SW 1271 (cell line): ENCODE data around the gene CGB7.
A peak's percentile ranks its signal among the peaks of the same experiment; 100 is the strongest.
"Not testable (repeated sequence)": the region's sequence is repeated elsewhere in the genome, so short reads cannot be mapped to it uniquely, and the experiment has no call there.

ENCODE experiments used
- DNase-seq, 2 experiments: peaks; one replicate each; lab custom pipeline; 2025; lab: John Stamatoyannopoulos, UW

Gene CGB7

GRCh38 chr19:49073514-49074378 lies 16.2 kb upstream of the CGB7 start:
- DNase-seq: no peak

DNA sequence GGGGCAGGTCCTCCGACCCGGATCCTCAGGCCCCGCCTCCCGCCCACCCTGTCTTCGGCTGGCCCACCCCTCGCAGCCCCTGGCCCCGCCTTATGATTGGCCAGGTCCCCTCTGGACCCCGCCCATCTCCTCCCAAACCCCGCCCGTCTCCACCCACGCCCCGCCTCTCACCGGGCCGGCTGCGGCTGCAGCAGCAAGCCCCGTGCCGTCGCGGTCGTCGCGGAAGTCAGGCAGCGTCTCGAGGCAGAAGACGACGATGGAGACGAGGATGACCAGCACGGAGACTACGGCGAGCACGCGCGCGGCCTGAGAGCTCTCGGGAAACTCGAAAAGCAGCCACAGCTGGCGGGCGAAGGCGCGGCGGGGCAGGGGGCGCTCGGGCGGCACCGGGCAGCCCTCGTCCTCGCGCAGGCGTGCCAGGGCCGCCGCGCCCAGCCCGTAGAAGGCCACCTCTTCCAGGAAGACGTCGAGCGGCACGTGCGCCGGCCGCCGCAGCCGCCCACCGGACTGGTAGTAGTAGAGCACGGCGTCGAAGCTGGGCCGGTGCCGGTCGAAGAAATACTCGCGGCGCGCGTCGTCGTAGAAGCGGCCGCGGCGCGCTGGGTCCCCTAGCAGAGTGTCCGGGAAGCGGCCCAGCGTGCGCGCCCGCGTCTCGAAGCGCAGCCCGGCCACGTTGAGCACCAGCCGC lies 14.5 kb upstream of the CGB7 start:
- no peak for DNase-seq

GRCh38 chr19:49070416-49070815 lies 12.9 kb upstream of the CGB7 start:
- DNase-seq: no peak

- DNase-seq: no peak
These were observed 11.5 kb upstream of the CGB7 start for GRCh38 chr19:49069026-49069425.

DNA sequence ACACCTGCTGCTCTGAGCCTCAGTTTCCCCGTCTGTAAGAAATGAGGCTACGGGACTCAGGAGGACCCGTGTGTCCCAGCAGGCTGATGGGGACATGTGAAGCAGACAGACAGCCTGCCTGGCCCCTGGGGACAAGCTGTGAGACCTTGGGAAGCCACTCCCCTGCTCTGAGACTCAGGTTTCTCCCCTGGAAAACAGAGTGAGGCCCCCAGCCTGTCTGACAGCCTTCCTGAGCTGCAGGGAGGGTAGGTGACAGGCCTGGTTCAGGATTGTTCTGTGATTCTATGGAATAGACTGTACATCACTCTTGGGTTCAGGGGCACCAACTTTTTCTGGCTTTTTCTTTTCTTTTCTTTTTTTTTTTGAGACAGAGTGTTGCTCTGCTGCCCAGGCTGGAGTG lies 10.0 kb upstream of the CGB7 start:
- no peak for DNase-seq

DNA sequence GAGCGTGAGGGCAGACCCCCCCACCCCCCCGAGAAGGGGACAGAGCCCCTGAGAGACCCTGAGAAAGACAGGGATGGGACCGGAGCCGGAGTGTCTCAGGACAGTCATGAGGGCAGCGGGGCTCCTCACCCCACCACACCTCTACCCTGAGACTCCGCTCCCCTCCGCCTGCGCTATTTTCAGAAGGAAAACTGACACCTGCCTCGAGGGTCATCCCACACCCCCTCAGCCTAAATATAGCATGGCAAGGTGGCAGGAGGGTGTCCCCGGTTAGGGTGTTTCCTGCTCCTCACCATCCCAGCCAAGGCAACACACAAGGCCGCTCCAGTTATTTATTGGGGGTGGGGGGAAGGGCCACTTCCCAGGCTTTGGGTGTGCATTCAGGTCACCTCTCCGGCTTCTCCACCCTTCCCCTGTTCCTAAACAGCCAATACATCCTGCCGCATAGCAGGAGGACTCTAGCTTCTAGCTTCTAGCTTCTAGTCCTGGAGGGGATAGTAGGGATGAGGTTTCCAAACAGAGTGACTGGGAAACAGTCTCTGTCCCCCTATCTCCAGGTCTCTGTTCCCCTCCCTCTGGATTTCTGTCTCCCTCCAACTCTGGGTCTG lies 8.5 kb upstream of the CGB7 start:
- DNase-seq: no peak

DNA sequence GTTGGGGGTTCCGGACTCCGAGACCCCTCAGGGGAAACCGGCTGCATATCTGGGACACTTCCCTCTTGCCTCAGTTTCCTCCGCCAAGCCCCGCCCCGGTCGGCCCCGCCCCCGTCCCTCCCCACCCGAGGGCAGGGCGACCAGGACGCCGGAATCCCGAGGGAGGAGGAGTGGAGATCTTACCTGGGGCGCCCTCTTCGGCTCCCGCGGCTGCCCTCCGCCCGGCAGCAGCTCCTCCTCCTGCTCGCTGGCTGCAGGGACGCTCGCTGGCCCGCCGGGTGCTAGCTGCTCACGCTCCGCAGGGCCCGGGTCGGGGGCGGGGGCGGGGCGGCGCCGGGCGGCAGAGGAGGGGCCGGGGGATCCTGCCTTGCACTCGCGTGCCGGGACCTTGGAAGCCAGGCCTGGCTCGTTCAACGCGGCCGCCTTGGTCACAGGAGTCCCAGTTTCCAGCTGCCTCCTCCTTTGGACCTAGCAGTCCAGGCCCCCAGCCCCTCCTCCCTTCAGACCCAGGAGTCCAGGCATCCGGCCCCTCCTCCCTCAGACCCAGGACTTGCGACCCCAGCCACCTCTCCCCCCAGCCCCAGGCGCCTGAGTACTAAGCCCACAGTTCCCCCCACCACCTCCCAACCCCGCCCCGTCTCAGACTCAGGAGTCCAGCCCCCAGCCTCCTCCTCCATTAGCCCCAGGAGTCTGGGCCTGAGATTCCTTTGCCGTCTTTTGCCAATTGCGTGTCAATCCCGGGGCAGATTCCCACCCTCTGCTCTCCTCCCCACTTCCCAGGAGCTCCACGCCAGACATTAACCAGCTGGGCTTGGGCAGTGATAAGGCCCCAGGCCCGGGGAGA lies 7.4 kb upstream of the CGB7 start, which contains the start of gene NTF4:
Gene NTF4 (minus strand): TSS at position 51 of the 844 bp plus-strand sequence. CDS start 2,821 bp downstream, outside the sequence.
- peak in 1 of 2 experiments; percentile 20 for DNase-seq

- no peak for DNase-seq
These were observed 6.6 kb upstream of the CGB7 start for GRCh38 chr19:49064029-49064629.

GRCh38 chr19:49061445-49061844 lies 3.9 kb upstream of the CGB7 start:
- DNase-seq: no peak

GRCh38 chr19:49061000-49061399 lies 3.5 kb upstream of the CGB7 start:
- DNase-seq: no peak

GRCh38 chr19:49059053-49059452 lies 1.5 kb upstream of the CGB7 start:
- no peak for DNase-seq

DNA sequence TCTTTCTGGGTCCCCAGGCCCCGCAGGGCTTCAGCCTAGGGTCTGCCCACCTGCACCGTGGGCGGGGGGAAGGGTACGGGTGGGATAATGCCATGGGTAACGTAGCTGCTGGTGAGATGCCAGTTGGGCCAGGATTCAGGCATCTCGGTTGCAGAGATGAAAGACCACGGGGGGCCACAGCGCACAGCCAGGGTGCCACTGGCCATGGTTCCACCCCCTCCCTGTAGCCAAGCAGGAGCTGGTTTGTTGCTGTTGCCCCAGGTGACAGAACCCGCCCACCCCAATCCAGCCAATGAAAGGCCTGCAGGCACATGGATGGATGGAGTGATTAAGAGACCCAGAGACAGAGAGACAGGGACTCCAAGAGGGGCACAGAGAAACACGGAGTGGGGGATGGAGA lies 1.0 kb upstream of the CGB7 start:
- DNase-seq: no peak

DNA sequence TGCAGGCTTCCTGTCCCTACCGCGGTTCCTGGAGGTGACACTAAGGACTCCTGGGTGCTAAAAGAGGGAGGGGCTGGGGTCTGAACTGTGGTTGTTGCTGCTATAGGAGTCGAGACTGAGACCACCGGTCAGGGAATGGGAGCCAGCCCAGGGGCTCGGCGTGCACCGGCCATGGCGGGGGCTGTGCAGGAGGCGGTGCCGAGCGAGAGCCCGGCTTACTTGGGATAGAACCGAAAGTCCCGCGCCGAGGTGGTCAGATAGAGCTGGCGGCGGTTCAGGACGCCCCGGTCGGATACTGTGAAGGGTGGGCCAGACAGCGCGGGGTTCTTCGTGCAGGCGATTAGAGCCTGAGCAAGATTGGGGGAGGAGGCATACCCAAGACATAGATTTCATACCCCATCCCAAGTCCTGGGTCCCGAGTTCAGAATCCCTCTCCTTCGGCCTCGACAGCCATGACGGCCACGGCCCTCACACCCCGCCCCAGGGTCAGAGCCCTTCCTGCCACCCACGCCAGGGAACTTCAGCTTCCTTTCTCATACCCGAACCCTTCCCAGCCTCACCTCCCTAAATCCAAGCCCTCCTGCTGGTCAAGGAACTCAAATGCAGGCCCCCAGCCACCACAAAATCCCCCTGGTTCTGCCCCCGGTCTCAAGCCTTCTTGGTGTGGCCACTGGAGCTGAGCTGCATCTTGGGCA lies 500 bp downstream of the CGB7 start:
- not testable (repeated sequence) for DNase-seq

DNA sequence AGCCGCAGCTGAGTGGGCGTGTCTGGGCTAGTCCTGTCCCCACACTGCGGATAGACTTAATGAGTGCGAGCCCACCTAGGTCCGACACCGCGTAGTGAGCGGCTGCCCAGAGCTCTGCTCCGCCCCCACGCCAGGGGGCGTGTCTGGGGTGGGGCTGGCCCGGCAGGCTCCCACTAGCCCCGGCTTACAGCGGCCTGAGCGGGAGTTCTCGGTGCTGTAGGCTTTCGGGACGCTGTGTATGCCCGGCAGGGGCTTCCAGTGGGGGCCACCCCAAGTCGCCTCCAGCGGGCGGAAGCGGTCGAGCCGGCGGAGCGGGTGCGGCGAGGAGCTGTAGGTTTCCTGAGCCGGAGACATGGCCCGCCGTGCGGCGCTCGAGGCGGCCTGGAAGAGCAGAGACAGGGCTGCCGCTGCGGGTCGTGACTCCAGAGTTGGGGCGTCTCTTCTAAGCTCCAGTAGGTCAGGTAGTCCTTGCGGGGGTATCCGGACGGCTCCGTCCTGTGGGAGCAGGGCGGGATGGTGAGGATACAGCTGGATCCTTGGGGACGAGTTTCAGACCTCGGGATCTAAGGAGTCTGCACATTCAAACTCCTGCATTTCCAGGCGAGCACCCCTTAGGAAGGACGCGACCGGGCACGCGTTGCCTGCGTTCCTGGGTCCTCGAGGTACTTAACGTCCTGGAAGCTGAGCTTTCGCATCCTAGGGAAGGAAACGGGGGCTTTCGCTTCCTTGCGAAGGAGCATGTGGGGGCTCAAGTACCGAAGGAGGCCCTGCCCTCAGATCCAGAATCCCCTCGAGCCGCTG lies 1.2 kb downstream of the CGB7 start:
- DNase-seq: peak; percentile 19 to 48

GRCh38 chr19:49050376-49051033 lies 7.0 kb downstream of the CGB7 start:
- DNase-seq: peak in 1 of 2 experiments; percentile 13

GRCh38 chr19:49049834-49050233 lies 7.7 kb downstream of the CGB7 start:
- not testable (repeated sequence) for DNase-seq

DNA sequence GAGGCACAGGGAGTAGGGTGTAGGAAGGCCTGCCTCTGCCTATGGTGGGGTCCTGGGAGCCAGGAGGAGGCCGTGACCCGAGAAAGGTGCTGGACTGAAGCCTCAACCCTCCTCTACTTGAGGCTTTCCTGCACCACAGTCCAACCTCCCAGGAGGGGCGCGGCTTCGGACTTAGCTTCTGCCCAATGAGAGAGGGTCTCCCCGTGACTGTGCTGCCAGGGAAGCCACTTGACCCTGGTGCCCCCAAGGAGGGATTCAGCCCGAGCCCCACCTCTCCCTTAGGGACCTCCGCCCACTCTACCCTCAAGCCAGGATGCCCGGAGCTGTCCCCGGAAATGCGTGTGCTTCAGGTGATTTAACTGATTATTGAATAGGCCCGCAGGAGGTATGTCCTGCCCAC lies 8.5 kb downstream of the CGB7 start, which contains the start of gene CGB8:
Gene CGB8 (minus strand): TSS at position 101 of the 400 bp plus-strand sequence. CDS start 372 bp downstream, outside the sequence.
- not testable (repeated sequence) for DNase-seq

DNA sequence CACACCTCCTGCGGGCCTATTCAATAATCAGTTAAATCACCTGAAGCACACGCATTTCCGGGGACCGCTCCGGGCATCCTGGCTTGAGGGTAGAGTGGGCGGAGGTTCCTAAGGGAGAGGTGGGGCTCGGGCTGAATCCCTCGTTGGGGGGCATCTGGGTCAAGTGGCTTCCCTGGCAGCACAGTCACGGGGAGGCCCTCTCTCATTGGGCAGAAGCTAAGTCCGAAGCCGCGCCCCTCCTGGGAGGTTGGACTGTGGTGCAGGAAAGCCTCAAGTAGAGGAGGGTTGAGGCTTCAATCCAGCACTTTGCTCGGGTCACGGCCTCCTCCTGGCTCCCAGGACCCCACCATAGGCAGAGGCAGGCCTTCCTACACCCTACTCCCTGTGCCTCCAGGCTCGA lies 14.0 kb downstream of the CGB7 start, which contains the start of gene CGB5:
Gene CGB5 (plus strand): TSS at position 301 of the 400 bp plus-strand sequence. CDS start 362 bp downstream, outside the sequence.
- DNase-seq: not testable (repeated sequence)

DNA sequence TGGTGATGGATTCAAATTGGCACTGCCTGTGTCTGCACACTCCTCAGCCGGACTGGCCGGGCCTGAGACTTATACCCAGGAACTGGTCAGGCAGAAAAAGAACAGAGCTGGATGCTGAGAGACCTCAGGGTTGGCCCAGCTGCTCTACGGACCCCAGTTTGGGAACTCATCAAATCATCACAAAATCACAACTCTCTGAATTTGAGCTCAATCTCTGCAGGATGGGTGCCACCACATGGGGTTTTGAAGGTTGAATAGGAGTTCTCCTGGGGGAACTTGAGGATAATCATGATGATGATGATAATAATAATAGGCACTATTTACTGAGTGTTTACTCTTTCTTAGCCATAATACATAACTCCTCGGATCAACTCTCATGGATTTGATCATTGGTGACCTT lies 14.9 kb downstream of the CGB7 start:
- not testable (repeated sequence) for DNase-seq
